Neural progenitor cell (in vitro differentiated cells): Measurements from ENCODE around the gene VPS26C. TPM values are rescaled to one million over a fixed set of nuclear protein-coding genes. Genes with fewer than 3 reads are reported as not detected.
"Not testable (repeated sequence)": the region's sequence is repeated elsewhere in the genome, so short reads cannot be mapped to it uniquely, and the experiment has no call there.

ENCODE experiments used
- DNase-seq: peaks from one replicate; pipeline ENCODE4 v3.0.0-alpha.2; 2016; ENCODE audit warnings: low spot score
- H2AFZ ChIP-seq: fragments of 200-600 bp; sonication (generic); replicated peaks from 2 replicates; pipeline ENCODE4 v1.6.1; 2016; ENCODE audit warnings: antibody characterized with exemption
- H3F3A ChIP-seq: fragments of 200-600 bp; sonication (generic); 2 replicates; pipeline ENCODE4 v1.6.1; 2016; ENCODE audit warnings: antibody characterized with exemption, low read depth
- H3K27ac ChIP-seq: fragments of 200-600 bp; sonication (generic); 2 replicates; pipeline ENCODE4 v1.5.1; 2016; ENCODE audit warnings: mild to moderate bottlenecking
- H3K27me3 ChIP-seq: fragments of 200-600 bp; sonication (generic); 2 replicates; pipeline ENCODE4 v1.6.1; 2016; ENCODE audit warnings: mild to moderate bottlenecking, moderate library complexity
- H3K36me3 ChIP-seq: fragments of 200-600 bp; sonication (generic); 2 replicates; pipeline ENCODE4 v1.5.1; 2016
- H3K4me1 ChIP-seq: fragments of 200-600 bp; sonication (generic); 2 replicates; pipeline ENCODE4 v1.6.1; 2016; ENCODE audit warnings: mixed run types
- H3K4me2 ChIP-seq: fragments of 200-600 bp; sonication (generic); 2 replicates; pipeline ENCODE4 v1.6.1; 2016
- H3K4me3 ChIP-seq: fragments of 200-600 bp; sonication (generic); 2 replicates; pipeline ENCODE4 v1.5.1; 2016
- H3K79me2 ChIP-seq: fragments of 200-600 bp; sonication (generic); 2 replicates; pipeline ENCODE4 v1.6.1; 2016; ENCODE audit warnings: low read depth
- H3K9ac ChIP-seq: fragments of 200-600 bp; sonication (generic); 2 replicates; pipeline ENCODE4 v1.6.1; 2016
- H3K9me3 ChIP-seq: fragments of 200-600 bp; sonication (generic); 2 replicates; pipeline ENCODE4 v1.5.1; 2016; ENCODE audit warnings: low read depth
- H4K20me1 ChIP-seq: fragments of 200-600 bp; sonication (generic); 2 replicates; pipeline ENCODE4 v1.6.1; 2016; ENCODE audit warnings: low read depth
- H3K27ac Mint-ChIP-seq: 3 replicates; pipeline ENCODE4 v1.8.0; 2021; ENCODE audit warnings: mixed read lengths
- H3K27me3 Mint-ChIP-seq: 2 replicates; pipeline ENCODE4 v1.8.0; 2022; ENCODE audit warnings: low read depth, mild to moderate bottlenecking, inconsistent platforms, moderate library complexity, mixed read lengths; ENCODE audit not compliant: insufficient read depth
- H3K36me3 Mint-ChIP-seq: 3 replicates; pipeline ENCODE4 v1.8.0; 2021; ENCODE audit warnings: mixed read lengths
- H3K4me1 Mint-ChIP-seq: 3 replicates; pipeline ENCODE4 v1.8.0; 2021; ENCODE audit warnings: mixed read lengths
- H3K4me3 Mint-ChIP-seq: 3 replicates; pipeline ENCODE4 v1.8.0; 2021; ENCODE audit warnings: mild to moderate bottlenecking, moderate library complexity, mixed read lengths
- H3K9me3 Mint-ChIP-seq: 3 replicates; pipeline ENCODE4 v1.8.0; 2020; ENCODE audit warnings: mixed read lengths
- CTCF ChIP-seq: fragments of 200-600 bp; sonication (generic); IDR thresholded peaks from 2 replicates; pipeline ENCODE4 v1.5.1; 2017; ENCODE audit warnings: antibody characterized with exemption, mild to moderate bottlenecking
- EZH2 ChIP-seq: fragments of 200-600 bp; sonication (generic); IDR thresholded peaks from 2 replicates; pipeline ENCODE4 v1.6.1; 2017; ENCODE audit warnings: antibody characterized with exemption, mild to moderate bottlenecking, moderate library complexity
- EZH2phosphoT487 ChIP-seq: fragments of 200-600 bp; sonication (generic); IDR thresholded peaks from 2 replicates; pipeline ENCODE4 v1.6.1; 2017; ENCODE audit warnings: antibody characterized with exemption
- total RNA-seq: library from RNA; depleted of rRNA; stranded (reverse); fragments of >200 nt; gene quantifications from 2 replicates; pipeline ENCODE4 v1.2.3, GENCODE V29; 2015; ENCODE audit warnings: low replicate concordance

Gene VPS26C
- total RNA-seq, result 60.2 and 80.5 TPM in 2 replicates

GRCh38 chr21:37267269-37268185 lies at the start of gene VPS26C:
TSS of gene VPS26C (minus strand) at chr21:37267334. CDS start at chr21:37267294, 40 bp downstream.
- H3K4me1 ChIP-seq, result peaks cover 13% of the 10 kb centered on the region
- TF ChIP-seq EZH2 (peak; percentile 23), CTCF (no peak)
- H2AFZ ChIP-seq, result peak within 1 kb of the TSS; percentile 95
- H3K36me3 ChIP-seq, result no peaks in the 10 kb centered on the region
- H3K4me3 Mint-ChIP-seq, result peak within 1 kb of the TSS; percentile 96
- H3K4me2 ChIP-seq, result peak within 1 kb of the TSS; percentile 96
- peak within 1 kb of the TSS; percentile 97 for H3K27ac Mint-ChIP-seq
- H3K27ac ChIP-seq, result peak within 1 kb of the TSS; percentile 90
- peak within 1 kb of the TSS; percentile 62 for H3K4me3 ChIP-seq
- no peaks in the 10 kb centered on the region for H4K20me1 ChIP-seq
- peaks cover 2% of the 10 kb centered on the region for H3K27me3 Mint-ChIP-seq
- H3K27me3 ChIP-seq, result no peaks in the 10 kb centered on the region
- DNase-seq, result peak; percentile 99
- H3K9me3 Mint-ChIP-seq, result no peaks in the 10 kb centered on the region
- no peaks in the 10 kb centered on the region for H3K9me3 ChIP-seq
- peaks cover 55% of the 10 kb centered on the region for H3K79me2 ChIP-seq
- H3K36me3 Mint-ChIP-seq, result peaks cover 5% of the 10 kb centered on the region
- H3K9ac ChIP-seq, result peak within 1 kb of the TSS; percentile 28
- H3K4me1 Mint-ChIP-seq, result peaks cover 24% of the 10 kb centered on the region
- H3F3A ChIP-seq, result peaks cover 29% of the 10 kb centered on the region

- not testable (repeated sequence) for H3K36me3 Mint-ChIP-seq, H3K27me3 Mint-ChIP-seq, DNase-seq, H2AFZ ChIP-seq, H3K36me3 ChIP-seq, H3K4me1 ChIP-seq, H3F3A ChIP-seq, H3K9ac ChIP-seq, H3K27ac ChIP-seq, H3K4me2 ChIP-seq, H3K79me2 ChIP-seq, H3K4me3 ChIP-seq, H3K4me1 Mint-ChIP-seq, H4K20me1 ChIP-seq, H3K9me3 ChIP-seq, H3K4me3 Mint-ChIP-seq, H3K27me3 ChIP-seq, H3K27ac Mint-ChIP-seq
- H3K9me3 Mint-ChIP-seq, result peaks cover 19% of the 10 kb centered on the region
These were observed 48.9 kb upstream of the VPS26C start for GRCh38 chr21:37316072-37316471.

- no peaks in the 10 kb centered on the region for H3F3A ChIP-seq
- H3K27ac Mint-ChIP-seq, result no peak overlapping the region
- H3K4me3 Mint-ChIP-seq, result no peak overlapping the region
- no peak overlapping the region for H3K4me2 ChIP-seq
- no peaks in the 10 kb centered on the region for H3K36me3 Mint-ChIP-seq
- no peaks in the 10 kb centered on the region for H3K4me1 Mint-ChIP-seq
- no peak for DNase-seq
- no peaks in the 10 kb centered on the region for H3K27me3 ChIP-seq
- no peak overlapping the region for H2AFZ ChIP-seq
- H3K27me3 Mint-ChIP-seq, result peaks cover 8% of the 10 kb centered on the region
- no peaks in the 10 kb centered on the region for H3K9me3 Mint-ChIP-seq
- no peaks in the 10 kb centered on the region for H3K79me2 ChIP-seq
- no peaks in the 10 kb centered on the region for H3K9me3 ChIP-seq
- H3K9ac ChIP-seq, result no peak overlapping the region
- no peak overlapping the region for H3K27ac ChIP-seq
- no peak overlapping the region for H3K4me3 ChIP-seq
- H3K36me3 ChIP-seq, result no peaks in the 10 kb centered on the region
- TF ChIP-seq CTCF (no peak), EZH2phosphoT487 (no peak), EZH2 (no peak)
- no peaks in the 10 kb centered on the region for H4K20me1 ChIP-seq
- no peaks in the 10 kb centered on the region for H3K4me1 ChIP-seq
These were observed 33.1 kb upstream of the VPS26C start for GRCh38 chr21:37300114-37300751.
